Parathyroid adenoma (tissue), 2 donors: ENCODE measurements around the gene SPAG5.

Experiments used
- H2AFZ ChIP-seq: fragments of 300-600 bp; sonication (generic); one replicate; pipeline ENCODE4 v1.7.0; 2017; ENCODE audit warnings: antibody characterized with exemption, mild to moderate bottlenecking
- H3K27ac ChIP-seq: fragments of 300-600 bp; sonication (generic); one replicate; pipeline ENCODE4 v1.7.0; 2017
- H3K27me3 ChIP-seq: fragments of 300-600 bp; sonication (generic); one replicate; pipeline ENCODE4 v1.7.0; 2017; ENCODE audit warnings: low read length; ENCODE audit not compliant: control insufficient read depth, insufficient read depth
- H3K36me3 ChIP-seq: fragments of 300-600 bp; sonication (generic); one replicate; pipeline ENCODE4 v1.7.0; 2017; ENCODE audit warnings: low read length; ENCODE audit not compliant: control insufficient read depth, insufficient read depth
- H3K4me1 ChIP-seq: fragments of 300-600 bp; sonication (generic); one replicate; pipeline ENCODE4 v1.7.0; 2017; ENCODE audit warnings: control low read depth
- H3K4me2 ChIP-seq: fragments of 300-600 bp; sonication (generic); one replicate; pipeline ENCODE4 v1.7.0; 2017; ENCODE audit warnings: low read length
- H3K4me3 ChIP-seq: fragments of 300-600 bp; sonication (generic); one replicate; pipeline ENCODE4 v1.7.0; 2017; ENCODE audit warnings: low read depth, low read length
- H3K79me2 ChIP-seq: fragments of 300-600 bp; sonication (generic); one replicate; pipeline ENCODE4 v1.7.0; 2017; ENCODE audit warnings: control low read depth
- H3K9ac ChIP-seq: fragments of 300-600 bp; sonication (generic); one replicate; pipeline ENCODE4 v1.7.0; 2017; ENCODE audit warnings: mild to moderate bottlenecking
- H3K9me3 ChIP-seq: fragments of 300-600 bp; sonication (generic); one replicate; pipeline ENCODE4 v1.7.0; 2017; ENCODE audit warnings: low read length; ENCODE audit not compliant: control insufficient read depth
- TF ChIP-seq, protein P1 (sequence below): fragments of 300-600 bp; sonication (generic); IDR thresholded peaks from one replicate; pipeline ENCODE4 v1.7.0; 2017; ENCODE audit warnings: antibody characterized with exemption, mild to moderate bottlenecking
- donor health status: primary hyperparathyroidism.

Gene SPAG5

DNA sequence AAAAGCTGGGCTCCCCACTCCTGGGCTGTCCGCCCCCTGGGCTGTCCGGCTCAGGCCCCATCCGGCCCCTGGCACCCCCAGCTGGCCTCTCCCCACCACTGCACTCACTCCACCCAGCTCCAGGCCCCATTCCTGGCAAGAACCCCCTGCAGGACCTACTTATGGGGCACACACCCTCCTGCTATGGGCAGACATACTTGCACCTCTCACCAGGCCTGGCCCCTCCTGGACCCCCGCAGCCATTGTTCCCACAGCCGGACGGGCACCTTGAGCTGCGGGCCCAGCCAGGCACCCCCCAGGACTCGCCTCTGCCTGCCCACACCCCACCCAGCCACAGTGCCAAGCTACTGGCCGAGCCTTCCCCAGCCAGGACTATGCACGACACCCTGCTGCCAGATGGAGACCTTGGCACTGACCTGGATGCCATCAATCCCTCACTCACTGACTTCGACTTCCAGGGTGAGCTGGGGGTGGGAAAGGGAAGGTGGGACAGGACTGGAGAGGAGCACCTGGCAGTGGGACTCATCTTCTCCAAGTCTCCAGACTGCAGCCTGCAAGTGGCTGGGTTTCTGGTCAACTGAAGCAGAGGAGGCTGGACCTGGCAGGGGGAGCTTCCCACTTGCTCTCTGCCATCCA is 64.0 kb downstream of the SPAG5 start:
- TF ChIP-seq, protein P1, sequence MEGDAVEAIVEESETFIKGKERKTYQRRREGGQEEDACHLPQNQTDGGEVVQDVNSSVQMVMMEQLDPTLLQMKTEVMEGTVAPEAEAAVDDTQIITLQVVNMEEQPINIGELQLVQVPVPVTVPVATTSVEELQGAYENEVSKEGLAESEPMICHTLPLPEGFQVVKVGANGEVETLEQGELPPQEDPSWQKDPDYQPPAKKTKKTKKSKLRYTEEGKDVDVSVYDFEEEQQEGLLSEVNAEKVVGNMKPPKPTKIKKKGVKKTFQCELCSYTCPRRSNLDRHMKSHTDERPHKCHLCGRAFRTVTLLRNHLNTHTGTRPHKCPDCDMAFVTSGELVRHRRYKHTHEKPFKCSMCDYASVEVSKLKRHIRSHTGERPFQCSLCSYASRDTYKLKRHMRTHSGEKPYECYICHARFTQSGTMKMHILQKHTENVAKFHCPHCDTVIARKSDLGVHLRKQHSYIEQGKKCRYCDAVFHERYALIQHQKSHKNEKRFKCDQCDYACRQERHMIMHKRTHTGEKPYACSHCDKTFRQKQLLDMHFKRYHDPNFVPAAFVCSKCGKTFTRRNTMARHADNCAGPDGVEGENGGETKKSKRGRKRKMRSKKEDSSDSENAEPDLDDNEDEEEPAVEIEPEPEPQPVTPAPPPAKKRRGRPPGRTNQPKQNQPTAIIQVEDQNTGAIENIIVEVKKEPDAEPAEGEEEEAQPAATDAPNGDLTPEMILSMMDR = no peak
- Histone ChIP-seq H3K27me3 (no peaks in the 10 kb centered on the region), H3K9me3 (no peaks in the 10 kb centered on the region), H3K9ac (no peak overlapping the region), H3K4me3 (no peak overlapping the region), H3K79me2 (no peaks in the 10 kb centered on the region), H2AFZ (no peak overlapping the region), H3K36me3 (no peaks in the 10 kb centered on the region), H3K27ac (no peak overlapping the region), H3K4me2 (no peak overlapping the region), H3K4me1 (no peaks in the 10 kb centered on the region)

- Histone ChIP-seq H3K9ac (no peak overlapping the region), H3K27me3 (no peaks in the 10 kb centered on the region), H3K36me3 (no peaks in the 10 kb centered on the region), H2AFZ (no peak overlapping the region), H3K9me3 (no peaks in the 10 kb centered on the region), H3K79me2 (no peaks in the 10 kb centered on the region), H3K4me2 (no peak overlapping the region), H3K27ac (no peak overlapping the region), H3K4me1 (no peaks in the 10 kb centered on the region), H3K4me3 (no peak overlapping the region)
- TF ChIP-seq, protein P1 = no peak
Measured at GRCh38 chr17:28533091-28533807, 65.6 kb downstream of the SPAG5 start.

DNA sequence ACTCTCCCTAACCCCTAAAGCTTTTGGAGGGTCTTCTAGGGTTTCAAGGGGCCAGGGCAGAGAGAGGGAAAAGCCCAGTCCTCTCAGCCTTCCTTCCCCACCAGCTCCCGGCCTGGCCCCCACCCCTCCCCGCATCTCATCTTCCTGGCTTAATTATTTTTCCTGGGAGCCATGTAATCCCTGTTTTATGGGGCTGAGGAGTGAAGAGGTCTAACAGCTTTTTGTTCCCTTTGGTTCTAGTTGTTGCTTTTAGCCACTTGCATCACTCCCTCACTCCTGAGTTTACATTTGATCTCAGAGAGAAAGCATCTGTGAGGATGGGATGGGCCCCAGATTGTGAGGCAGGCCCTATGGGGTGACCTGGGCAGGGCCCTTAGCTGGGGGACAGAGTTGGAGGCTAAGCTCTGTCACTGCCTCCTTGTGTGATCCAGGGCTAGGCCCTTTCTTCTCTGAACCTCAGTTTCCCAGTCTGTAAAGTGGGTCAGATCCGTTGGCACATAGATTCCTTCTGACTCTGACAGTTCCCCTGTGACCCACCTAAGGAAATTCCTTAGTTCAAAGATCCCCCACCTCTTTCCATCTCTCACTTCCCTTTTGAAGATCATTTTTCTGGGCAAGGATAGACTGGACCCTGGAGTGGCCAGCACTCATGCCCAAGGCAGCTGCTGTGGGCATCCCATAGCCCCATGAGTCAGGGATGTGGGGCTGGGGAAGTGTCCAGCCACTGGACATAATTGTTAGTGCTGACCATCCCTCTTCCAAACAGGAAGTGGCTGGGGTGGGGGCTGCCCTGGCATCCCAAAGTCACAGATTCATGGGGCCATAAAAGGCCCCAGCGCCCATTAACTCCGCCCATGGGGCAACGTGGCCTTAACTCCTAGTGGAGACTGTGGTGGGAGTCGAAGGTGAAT is 66.5 kb downstream of the SPAG5 start:
- no peaks in the 10 kb centered on the region for H3K4me1 ChIP-seq
- TF ChIP-seq, protein P1 = no peak
- no peak overlapping the region for H3K4me2 ChIP-seq
- H3K9ac ChIP-seq = no peak overlapping the region
- H2AFZ ChIP-seq = no peak overlapping the region
- no peaks in the 10 kb centered on the region for H3K36me3 ChIP-seq
- H3K4me3 ChIP-seq = no peak overlapping the region
- H3K27ac ChIP-seq = no peak overlapping the region
- no peaks in the 10 kb centered on the region for H3K79me2 ChIP-seq
- no peaks in the 10 kb centered on the region for H3K9me3 ChIP-seq
- H3K27me3 ChIP-seq = no peaks in the 10 kb centered on the region

- Histone ChIP-seq H3K27ac (no peak overlapping the region), H3K9ac (no peak overlapping the region), H3K27me3 (no peaks in the 10 kb centered on the region), H3K36me3 (no peaks in the 10 kb centered on the region), H3K9me3 (no peaks in the 10 kb centered on the region), H3K4me3 (no peak overlapping the region), H3K79me2 (no peaks in the 10 kb centered on the region), H3K4me2 (no peak overlapping the region), H2AFZ (no peak overlapping the region), H3K4me1 (no peaks in the 10 kb centered on the region)
- TF ChIP-seq, protein P1 = no peak
Measured at GRCh38 chr17:28530926-28531325, 67.9 kb downstream of the SPAG5 start.
